ENCODE data around the gene SNAPIN. TPM values are rescaled to one million over a fixed set of nuclear protein-coding genes. Genes with fewer than 3 reads are reported as not detected.

SNAPIN gene
- polyA plus RNA-seq, 1 donor (not counting 4 experiments of a cell fraction or from before 2014, with no cell fraction given): 49.4 TPM

- Histone ChIP-seq H3K4me3 (ENCODE audit: control insufficient read depth in 2 of 3, extremely low read depth in 1 of 3, insufficient read depth in 2 of 3, low read depth in 1 of 3, low read length in 3 of 3) (no peak overlapping the region), H3K36me3 (ENCODE audit: control insufficient read depth in 2 of 2, extremely low read depth in 1 of 2, insufficient read depth in 2 of 2, low read length in 2 of 2) (no peaks in the 10 kb centered on the region), H2AFZ (ENCODE audit: control insufficient read depth, low read length) (no peak overlapping the region), H3K4me1 (ENCODE audit: control insufficient read depth, extremely low read depth, insufficient read depth, low read length) (peaks cover 2% of the 10 kb centered on the region), H3K79me2 (ENCODE audit: control insufficient read depth, insufficient read depth, low read length) (no peaks in the 10 kb centered on the region), H3K27me3 (ENCODE audit: control insufficient read depth, extremely low read depth, insufficient read depth, low read length) (peaks cover 23% of the 10 kb centered on the region), H3K27ac (ENCODE audit: control insufficient read depth, insufficient read depth, low read length) (no peak overlapping the region), H3K9me1 (ENCODE audit: control insufficient read depth, extremely low read depth, insufficient read depth, low read length) (no peaks in the 10 kb centered on the region), H4K20me1 (ENCODE audit: control insufficient read depth, extremely low read depth, insufficient read depth, low read length) (no peaks in the 10 kb centered on the region), H3K4me2 (ENCODE audit: control insufficient read depth, extremely low read depth, insufficient read depth, low read depth, low read length) (no peak overlapping the region), H3K9me3 (ENCODE audit: control insufficient read depth, low read depth, low read length) (no peaks in the 10 kb centered on the region), H3K9ac (ENCODE audit: control insufficient read depth, extremely low read depth, insufficient read depth, low read length) (no peak overlapping the region)
- no peak for DNase-seq (ENCODE audit: low read depth, low spot score)
- dilution Hi-C loops (cut with MboI; ENCODE audit: extremely low pct_ligation_motif_present, low sequenced_read_pairs): loop anchor here (10.0 kb wide), 1 partner anchor 59 kb away; no protein-coding TSS in a partner anchor
- TF ChIP-seq, protein P1, sequence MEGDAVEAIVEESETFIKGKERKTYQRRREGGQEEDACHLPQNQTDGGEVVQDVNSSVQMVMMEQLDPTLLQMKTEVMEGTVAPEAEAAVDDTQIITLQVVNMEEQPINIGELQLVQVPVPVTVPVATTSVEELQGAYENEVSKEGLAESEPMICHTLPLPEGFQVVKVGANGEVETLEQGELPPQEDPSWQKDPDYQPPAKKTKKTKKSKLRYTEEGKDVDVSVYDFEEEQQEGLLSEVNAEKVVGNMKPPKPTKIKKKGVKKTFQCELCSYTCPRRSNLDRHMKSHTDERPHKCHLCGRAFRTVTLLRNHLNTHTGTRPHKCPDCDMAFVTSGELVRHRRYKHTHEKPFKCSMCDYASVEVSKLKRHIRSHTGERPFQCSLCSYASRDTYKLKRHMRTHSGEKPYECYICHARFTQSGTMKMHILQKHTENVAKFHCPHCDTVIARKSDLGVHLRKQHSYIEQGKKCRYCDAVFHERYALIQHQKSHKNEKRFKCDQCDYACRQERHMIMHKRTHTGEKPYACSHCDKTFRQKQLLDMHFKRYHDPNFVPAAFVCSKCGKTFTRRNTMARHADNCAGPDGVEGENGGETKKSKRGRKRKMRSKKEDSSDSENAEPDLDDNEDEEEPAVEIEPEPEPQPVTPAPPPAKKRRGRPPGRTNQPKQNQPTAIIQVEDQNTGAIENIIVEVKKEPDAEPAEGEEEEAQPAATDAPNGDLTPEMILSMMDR (optimal IDR thresholded peaks at IDR 0.05 in 1 of 3, IDR thresholded peaks at IDR 0.05 in 1 of 3, conservative IDR thresholded peaks at IDR 0.05 in 1 of 3; ENCODE audit: extremely low read depth in 1 of 3, insufficient read depth in 2 of 3, low read length in 3 of 3): no peak
- FAIRE-seq: no peak
Observed at GRCh38 chr1:153685544-153686340, 27.2 kb downstream of the SNAPIN start.

DNA sequence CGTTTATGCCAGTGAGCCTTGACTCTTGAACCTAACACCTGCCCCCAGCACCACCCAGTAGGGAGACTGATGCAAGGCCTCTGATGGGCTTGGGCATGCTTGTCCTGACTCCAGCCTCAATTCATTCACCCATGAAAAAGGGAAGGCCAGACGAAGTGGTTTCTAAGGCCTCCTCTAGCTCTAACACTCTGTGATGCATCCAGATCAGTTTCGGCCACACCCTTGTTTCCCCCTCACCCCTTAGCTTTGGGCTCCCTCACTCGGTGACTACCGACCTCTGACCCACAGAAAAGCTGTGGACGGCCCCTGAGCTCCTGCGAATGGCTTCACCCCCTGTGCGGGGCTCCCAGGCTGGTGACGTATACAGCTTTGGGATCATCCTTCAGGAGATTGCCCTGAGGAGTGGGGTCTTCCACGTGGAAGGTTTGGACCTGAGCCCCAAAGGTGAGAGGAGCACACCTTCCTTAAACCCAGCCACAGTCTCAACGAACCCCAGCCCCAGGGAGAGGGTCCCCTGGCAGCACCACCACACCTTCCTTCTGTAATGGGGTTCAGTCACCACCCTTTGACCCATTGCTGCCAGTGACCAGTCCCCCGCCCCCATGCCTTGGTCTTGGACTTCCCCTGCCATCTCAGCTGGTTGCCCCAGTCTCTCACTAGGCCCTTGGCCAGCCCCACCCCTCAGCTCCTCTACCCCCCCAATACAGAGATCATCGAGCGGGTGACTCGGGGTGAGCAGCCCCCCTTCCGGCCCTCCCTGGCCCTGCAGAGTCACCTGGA is 29.0 kb downstream of the SNAPIN start:
- Histone ChIP-seq H3K4me1 (ENCODE audit: control insufficient read depth, extremely low read depth, insufficient read depth, low read length) (peaks cover 2% of the 10 kb centered on the region), H3K36me3 (ENCODE audit: control insufficient read depth in 2 of 2, extremely low read depth in 1 of 2, insufficient read depth in 2 of 2, low read length in 2 of 2) (no peaks in the 10 kb centered on the region), H3K27me3 (ENCODE audit: control insufficient read depth, extremely low read depth, insufficient read depth, low read length) (peaks cover 13% of the 10 kb centered on the region), H3K27ac (ENCODE audit: control insufficient read depth, insufficient read depth, low read length) (no peak overlapping the region), H4K20me1 (ENCODE audit: control insufficient read depth, extremely low read depth, insufficient read depth, low read length) (no peaks in the 10 kb centered on the region), H3K79me2 (ENCODE audit: control insufficient read depth, insufficient read depth, low read length) (no peaks in the 10 kb centered on the region), H3K9ac (ENCODE audit: control insufficient read depth, extremely low read depth, insufficient read depth, low read length) (no peak overlapping the region), H3K9me1 (ENCODE audit: control insufficient read depth, extremely low read depth, insufficient read depth, low read length) (no peaks in the 10 kb centered on the region), H2AFZ (ENCODE audit: control insufficient read depth, low read length) (no peak overlapping the region), H3K4me3 (ENCODE audit: control insufficient read depth in 2 of 3, extremely low read depth in 1 of 3, insufficient read depth in 2 of 3, low read depth in 1 of 3, low read length in 3 of 3) (no peak overlapping the region), H3K4me2 (ENCODE audit: control insufficient read depth, extremely low read depth, insufficient read depth, low read depth, low read length) (no peak overlapping the region), H3K9me3 (ENCODE audit: control insufficient read depth, low read depth, low read length) (no peaks in the 10 kb centered on the region)
- no peak for FAIRE-seq
- dilution Hi-C loops (cut with MboI; ENCODE audit: extremely low pct_ligation_motif_present, low sequenced_read_pairs): loop anchor here (10.0 kb wide), 1 partner anchor 57 kb away; no protein-coding TSS in a partner anchor
- TF ChIP-seq EZH2 (IDR thresholded peaks at IDR 0.05; ENCODE audit: low read length): no peak
- TF ChIP-seq, protein P1 (optimal IDR thresholded peaks at IDR 0.05 in 1 of 3, IDR thresholded peaks at IDR 0.05 in 1 of 3, conservative IDR thresholded peaks at IDR 0.05 in 1 of 3; ENCODE audit: extremely low read depth in 1 of 3, insufficient read depth in 2 of 3, low read length in 3 of 3): no peak
- DNase-seq (ENCODE audit: low read depth, low spot score): no peak

All from keratinocyte (primary cell).